HG03521 (cell line): ENCODE results near the gene RASIP1.
A peak's percentile ranks its signal among the peaks of the same experiment; 100 is the strongest.
"Not testable (repeated sequence)": the region's sequence is repeated elsewhere in the genome, so short reads cannot be mapped to it uniquely, and the experiment has no call there.

Source experiments
- ATAC-seq: cut with Tn5 transposase; IDR thresholded peaks from one replicate; pipeline ENCODE4 v1.9.1; 2021; ENCODE audit warnings: mild to moderate bottlenecking, moderate library complexity; ENCODE audit not compliant: unreplicated experiment

RASIP1 gene

GRCh38 chr19:48735031-48735615 is 5.3 kb downstream of the RASIP1 start:
- no peak for ATAC-seq

GRCh38 chr19:48734625-48735024 is 5.8 kb downstream of the RASIP1 start:
- ATAC-seq, result no peak

GRCh38 chr19:48731452-48731851 is 9.0 kb downstream of the RASIP1 start:
- no peak for ATAC-seq

GRCh38 chr19:48728911-48729664 is 11.3 kb downstream of the RASIP1 start:
- ATAC-seq, result no peak

GRCh38 chr19:48726556-48726955 is 13.9 kb downstream of the RASIP1 start:
- ATAC-seq, result no peak

GRCh38 chr19:48724796-48725753 is 15.3 kb downstream of the RASIP1 start:
- ATAC-seq, result no peak

GRCh38 chr19:48722196-48722708 is 18.2 kb downstream of the RASIP1 start:
- no peak for ATAC-seq

- peak; percentile 73 for ATAC-seq
Measured at GRCh38 chr19:48720613-48721296, 19.7 kb downstream of the RASIP1 start.

GRCh38 chr19:48720251-48720612 is 20.2 kb downstream of the RASIP1 start:
- no peak for ATAC-seq

GRCh38 chr19:48719263-48720171 is 20.9 kb downstream of the RASIP1 start, which contains the start of gene MAMSTR:
Gene MAMSTR (minus strand): TSS chr19:48719725. CDS start chr19:48719031, 694 bp downstream.
- ATAC-seq, result no peak

- ATAC-seq, result no peak
Measured at GRCh38 chr19:48718711-48719231, 21.6 kb downstream of the RASIP1 start.

GRCh38 chr19:48718106-48718505 is 22.3 kb downstream of the RASIP1 start:
- ATAC-seq, result not testable (repeated sequence)

GRCh38 chr19:48716562-48717291 is 23.7 kb downstream of the RASIP1 start:
- ATAC-seq, result no peak

- no peak for ATAC-seq
Measured at GRCh38 chr19:48715681-48716171, 24.7 kb downstream of the RASIP1 start.

- no peak for ATAC-seq
Measured at GRCh38 chr19:48714759-48715675, 25.4 kb downstream of the RASIP1 start.

- ATAC-seq, result peak; percentile 90
Measured at GRCh38 chr19:48713864-48714755, 26.3 kb downstream of the RASIP1 start.
